Measurements from ENCODE around the gene VIPR2.

DNA sequence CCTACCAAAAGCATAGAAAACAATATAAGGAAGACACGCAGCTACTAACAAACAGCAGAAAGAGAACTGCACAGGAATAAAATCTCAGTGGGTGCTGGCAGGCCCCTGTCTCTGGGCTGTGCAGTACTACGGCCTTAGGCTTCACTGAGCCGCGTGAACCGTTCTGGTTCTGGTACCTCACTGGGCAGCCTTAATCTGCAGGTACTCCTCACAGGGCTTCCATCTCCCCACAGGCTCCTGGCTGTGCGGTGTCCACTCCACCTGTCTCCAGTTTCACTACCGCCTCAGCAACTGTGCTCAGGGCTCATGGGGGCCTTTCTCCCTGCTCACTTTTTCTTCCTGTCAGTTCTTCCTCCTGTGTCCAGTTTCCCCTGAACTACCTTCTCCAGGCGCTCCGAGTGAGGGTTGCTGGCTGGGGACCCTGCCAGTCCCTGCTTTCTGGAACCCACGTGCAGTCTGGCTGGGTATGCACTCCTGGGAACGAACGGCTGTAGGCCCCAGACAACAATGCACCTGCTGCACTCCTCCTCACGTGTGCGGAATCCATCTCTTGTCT lies 75.7 kb downstream of the VIPR2 start:
- no peak for TF ChIP-seq EZH2 (IDR thresholded peaks at IDR 0.05; ENCODE audit: borderline replicate concordance, low read depth, low read length, severe bottlenecking)
- TF ChIP-seq, protein P1, sequence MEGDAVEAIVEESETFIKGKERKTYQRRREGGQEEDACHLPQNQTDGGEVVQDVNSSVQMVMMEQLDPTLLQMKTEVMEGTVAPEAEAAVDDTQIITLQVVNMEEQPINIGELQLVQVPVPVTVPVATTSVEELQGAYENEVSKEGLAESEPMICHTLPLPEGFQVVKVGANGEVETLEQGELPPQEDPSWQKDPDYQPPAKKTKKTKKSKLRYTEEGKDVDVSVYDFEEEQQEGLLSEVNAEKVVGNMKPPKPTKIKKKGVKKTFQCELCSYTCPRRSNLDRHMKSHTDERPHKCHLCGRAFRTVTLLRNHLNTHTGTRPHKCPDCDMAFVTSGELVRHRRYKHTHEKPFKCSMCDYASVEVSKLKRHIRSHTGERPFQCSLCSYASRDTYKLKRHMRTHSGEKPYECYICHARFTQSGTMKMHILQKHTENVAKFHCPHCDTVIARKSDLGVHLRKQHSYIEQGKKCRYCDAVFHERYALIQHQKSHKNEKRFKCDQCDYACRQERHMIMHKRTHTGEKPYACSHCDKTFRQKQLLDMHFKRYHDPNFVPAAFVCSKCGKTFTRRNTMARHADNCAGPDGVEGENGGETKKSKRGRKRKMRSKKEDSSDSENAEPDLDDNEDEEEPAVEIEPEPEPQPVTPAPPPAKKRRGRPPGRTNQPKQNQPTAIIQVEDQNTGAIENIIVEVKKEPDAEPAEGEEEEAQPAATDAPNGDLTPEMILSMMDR (IDR thresholded peaks at IDR 0.05; ENCODE audit: borderline replicate concordance, extremely low read depth, low read length, poor library complexity, severe bottlenecking), result no peak
